GM21737 (cell line): ENCODE measurements around the gene TRAPPC3.

Experiments used
- ATAC-seq: cut with Tn5 transposase; IDR thresholded peaks from one replicate; pipeline ENCODE4 v1.9.1; 2021; ENCODE audit warnings: mild to moderate bottlenecking, moderate library complexity; ENCODE audit not compliant: unreplicated experiment

Gene TRAPPC3

GRCh38 chr1:36128126-36128904 lies 21.0 kb downstream of the TRAPPC3 start:
- ATAC-seq = no peak

DNA sequence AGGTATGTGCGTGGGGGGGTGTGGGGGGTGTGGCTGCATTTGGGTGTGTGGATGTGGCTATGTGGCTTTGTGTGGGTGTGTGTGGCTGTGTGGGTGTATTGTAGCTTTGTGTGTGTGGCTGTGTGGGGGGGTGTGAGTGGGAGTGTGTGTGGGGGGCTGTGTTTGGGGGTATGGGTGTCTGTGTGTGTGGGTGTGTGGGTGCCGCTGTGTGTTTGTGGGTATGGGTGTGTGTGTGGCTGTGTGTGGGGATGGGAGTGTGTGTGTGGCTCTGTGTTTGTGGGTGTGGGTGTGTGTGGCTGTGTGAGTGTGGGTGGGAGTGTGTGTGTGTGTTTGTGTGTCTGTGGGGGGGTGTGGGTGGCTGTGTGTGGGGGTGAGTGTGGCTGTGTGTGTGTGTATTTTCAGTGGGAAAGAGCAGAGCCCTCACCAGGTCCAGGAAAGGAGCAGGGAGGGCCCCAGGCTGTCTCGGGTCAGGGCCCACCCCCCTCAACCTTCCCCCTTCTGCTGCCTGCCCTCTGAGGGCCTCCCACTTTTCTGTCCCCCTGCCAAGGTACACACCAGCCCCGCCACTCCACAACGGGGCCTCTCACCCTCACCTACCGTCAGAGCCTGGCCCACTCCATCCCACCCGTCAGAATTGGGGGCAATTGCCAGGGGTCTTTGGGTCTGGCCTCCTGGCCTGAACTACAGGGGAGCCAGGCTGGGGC lies 22.3 kb downstream of the TRAPPC3 start:
- ATAC-seq = no peak

- no peak for ATAC-seq
These were observed 23.1 kb downstream of the TRAPPC3 start for GRCh38 chr1:36126005-36126716.

- ATAC-seq = no peak
These were observed 23.9 kb downstream of the TRAPPC3 start, which contains the start of gene COL8A2 for GRCh38 chr1:36125129-36125991. TSS of gene COL8A2 (minus strand) at chr1:36125222. CDS start at chr1:36100242, 24,980 bp downstream.

GRCh38 chr1:36124404-36125128 lies 24.7 kb downstream of the TRAPPC3 start:
- no peak for ATAC-seq

DNA sequence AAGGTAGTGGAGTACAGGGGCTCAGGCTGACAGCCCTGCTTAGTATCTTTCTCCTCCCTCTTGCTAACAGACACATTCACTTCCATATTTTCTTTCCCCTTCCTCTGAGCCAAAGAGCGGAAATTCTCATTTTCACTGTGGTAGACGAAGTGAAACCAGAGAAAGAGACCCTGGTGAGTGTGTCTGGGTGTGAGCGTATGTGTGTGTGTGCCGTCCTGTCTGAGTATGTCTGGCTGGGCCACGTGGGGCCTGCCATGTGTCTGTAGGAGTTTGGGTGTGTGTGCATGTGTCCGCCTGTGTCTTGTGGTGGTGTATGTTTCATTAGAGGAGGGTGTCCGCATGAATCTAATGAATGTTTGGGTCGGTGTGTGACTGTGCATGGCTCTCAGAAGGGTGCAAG lies 25.9 kb downstream of the TRAPPC3 start:
- ATAC-seq = no peak

DNA sequence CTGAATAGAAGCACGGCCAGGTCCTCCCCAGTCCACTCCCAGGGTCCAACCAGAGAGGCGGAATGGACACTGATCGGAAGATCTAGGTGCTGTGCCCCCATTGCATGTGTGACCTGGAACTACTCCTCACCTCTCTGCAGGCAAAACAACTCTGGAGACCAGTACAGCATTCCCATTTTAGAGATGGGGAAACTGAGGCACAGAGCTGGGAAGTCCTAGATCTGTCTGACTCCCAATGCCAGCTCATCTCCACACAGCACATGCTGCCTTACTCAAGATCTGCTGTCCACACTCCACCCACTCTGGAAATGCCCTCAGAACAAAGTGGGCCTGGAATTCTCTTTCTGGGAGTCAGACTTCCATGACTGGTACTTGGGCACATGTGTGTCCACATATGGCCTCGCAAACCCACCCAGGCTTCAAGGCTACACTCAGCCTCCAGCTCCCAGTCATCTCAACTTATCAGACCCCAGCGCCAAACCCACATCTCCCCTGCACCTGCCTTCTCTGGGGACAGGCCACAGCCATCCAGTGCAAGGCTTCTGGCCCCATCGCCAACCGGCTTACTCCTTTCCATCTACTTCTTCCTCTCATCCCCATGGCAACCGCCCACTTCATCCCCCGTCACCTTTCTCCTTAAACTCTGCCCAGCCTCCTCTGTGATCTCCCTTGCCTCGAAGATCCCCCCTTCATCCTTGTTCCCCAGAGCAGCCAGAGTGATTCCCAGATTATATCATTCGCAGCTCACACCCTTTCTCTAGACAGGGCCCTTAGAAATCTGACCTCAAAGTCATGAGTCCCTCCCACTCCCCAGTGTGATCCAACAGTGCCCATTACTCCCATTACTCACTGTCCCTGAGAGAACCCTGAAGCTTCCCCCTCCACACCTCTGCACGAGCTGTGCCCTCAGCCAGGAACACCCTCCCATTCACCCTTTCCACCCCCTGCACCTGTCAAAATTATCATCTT lies 26.9 kb downstream of the TRAPPC3 start:
- ATAC-seq = no peak

GRCh38 chr1:36119456-36119855 lies 29.8 kb downstream of the TRAPPC3 start:
- ATAC-seq = no peak

DNA sequence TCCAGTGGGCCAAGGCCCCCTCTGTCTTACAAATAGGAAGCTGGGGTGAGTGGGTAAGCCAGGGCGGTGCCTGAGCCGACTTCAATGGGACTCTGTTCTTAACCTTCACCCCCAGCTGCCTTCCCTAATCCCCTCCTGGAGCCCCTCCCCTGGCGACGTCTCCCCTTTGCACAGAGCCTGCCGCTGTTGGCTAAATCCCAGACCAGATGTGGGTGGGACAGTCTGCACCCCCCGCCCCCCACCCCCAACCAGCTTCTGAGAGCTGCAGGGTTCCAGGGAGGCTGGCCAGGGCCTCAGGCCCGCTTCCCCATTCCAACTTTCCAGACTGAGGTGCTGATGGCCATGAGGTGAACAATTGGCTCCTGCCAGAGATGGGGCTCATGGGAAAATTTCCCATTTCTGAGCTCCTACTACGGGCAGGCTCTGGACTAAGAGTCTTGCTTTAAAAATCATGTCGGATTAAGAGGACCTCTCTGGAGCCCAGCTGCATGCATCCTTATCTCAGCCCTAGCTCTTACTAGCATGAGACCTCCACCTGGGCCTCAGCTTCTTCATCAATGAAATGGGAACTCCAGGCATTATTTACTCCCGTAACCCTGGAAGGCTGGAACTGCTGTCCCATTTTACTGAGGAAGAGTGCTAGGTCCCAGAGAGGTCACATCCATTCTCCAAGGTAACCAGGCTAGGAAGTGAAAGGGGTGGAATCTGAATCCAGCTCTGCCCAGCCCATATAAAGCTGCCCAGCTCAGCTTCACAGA lies 30.7 kb downstream of the TRAPPC3 start:
- no peak for ATAC-seq

- no peak for ATAC-seq
These were observed 32.4 kb downstream of the TRAPPC3 start for GRCh38 chr1:36116901-36117300.

DNA sequence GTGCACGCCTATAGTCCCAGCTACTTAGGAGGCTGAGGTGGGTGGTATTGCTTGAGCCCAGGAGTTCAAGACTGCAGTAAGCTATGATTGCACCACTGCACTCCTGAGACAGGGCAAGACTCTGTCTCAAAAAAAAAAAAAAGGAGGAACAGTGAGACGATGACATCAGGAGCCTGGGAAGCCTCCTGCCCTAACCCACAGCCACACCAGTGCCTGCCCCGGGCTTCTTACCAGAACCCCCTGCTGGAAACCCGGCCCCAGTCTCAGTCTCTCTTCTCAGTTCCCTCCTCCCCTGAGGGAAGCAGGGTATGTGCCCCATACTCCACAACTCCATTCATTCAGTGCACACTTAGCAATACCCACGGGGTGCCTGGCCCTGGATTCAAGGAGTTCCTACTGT lies 33.4 kb downstream of the TRAPPC3 start:
- no peak for ATAC-seq

- ATAC-seq = no peak
These were observed 34.1 kb downstream of the TRAPPC3 start for GRCh38 chr1:36115200-36115669.

- ATAC-seq = no peak
These were observed 34.9 kb downstream of the TRAPPC3 start for GRCh38 chr1:36114371-36114770.

- no peak for ATAC-seq
These were observed 36.5 kb downstream of the TRAPPC3 start for GRCh38 chr1:36112823-36113222.

DNA sequence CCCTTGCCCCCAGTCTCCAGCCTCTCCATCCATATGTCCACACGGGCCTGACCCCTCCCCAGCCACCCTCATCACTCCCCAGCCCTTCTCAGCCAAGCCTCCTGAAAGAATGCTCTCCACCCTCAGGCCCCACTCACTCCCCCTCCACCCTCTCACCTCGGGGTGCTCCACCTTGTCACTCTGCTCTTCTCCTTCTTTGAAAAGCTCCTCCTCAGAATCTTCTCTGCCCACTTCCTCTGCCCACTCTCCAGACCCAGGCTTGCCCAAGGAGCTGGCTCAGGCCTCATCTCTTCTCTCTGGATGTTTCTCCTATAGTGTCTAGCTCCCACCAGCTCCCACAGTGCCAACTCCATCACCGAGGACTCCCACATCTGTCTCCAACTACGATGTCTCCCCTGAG lies 38.1 kb downstream of the TRAPPC3 start:
- no peak for ATAC-seq

DNA sequence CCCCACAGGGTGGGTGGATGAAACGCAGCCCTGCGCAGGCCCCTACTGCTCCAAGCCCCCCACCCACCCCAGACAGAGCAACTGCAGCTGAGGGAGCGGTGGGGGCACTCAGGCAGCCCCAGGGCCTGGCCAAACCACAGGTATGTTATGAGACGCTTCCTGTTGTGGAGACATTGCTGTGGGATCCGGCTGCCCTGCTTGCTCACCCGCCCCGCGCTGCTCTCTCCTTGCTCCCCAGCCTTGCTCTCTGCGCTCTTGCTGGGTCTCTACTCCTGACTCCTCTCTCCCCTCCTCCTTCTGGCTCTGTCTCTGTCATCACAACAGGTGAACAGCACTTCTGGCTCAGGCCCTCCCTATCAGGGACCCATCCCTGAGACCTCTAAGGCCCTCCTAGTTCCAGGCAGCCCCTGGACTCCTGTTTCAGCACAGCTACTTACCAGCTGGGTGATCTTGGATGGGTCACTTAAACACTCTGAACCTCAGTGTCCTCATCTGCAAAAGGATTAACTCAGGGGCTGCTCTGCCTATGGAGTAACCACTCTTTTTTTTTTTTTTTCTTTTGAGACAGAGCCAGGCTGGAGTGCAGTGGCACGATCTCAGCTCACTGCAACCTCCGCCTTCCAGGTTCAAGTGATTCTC lies 40.1 kb downstream of the TRAPPC3 start:
- no peak for ATAC-seq

DNA sequence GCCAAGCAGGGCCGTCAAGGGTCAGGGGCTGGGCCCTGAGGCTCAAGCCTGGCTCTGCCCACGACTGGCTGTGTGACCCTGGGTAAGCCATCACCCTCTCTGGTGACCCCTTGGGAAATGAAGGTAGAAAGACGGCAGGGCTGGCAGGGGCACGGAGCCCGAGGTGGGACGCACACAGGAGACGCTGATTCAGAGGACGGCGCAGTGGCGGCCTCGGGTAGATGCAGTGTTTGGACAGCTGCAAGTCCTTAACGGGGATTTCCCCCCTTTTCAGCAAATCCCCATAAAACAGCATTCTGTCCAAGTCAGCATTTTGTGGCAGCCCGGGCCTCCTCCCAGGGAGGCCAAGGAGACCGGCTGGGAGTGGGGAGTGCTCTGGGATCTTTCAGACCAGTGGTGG lies 41.0 kb downstream of the TRAPPC3 start:
- ATAC-seq = no peak

DNA sequence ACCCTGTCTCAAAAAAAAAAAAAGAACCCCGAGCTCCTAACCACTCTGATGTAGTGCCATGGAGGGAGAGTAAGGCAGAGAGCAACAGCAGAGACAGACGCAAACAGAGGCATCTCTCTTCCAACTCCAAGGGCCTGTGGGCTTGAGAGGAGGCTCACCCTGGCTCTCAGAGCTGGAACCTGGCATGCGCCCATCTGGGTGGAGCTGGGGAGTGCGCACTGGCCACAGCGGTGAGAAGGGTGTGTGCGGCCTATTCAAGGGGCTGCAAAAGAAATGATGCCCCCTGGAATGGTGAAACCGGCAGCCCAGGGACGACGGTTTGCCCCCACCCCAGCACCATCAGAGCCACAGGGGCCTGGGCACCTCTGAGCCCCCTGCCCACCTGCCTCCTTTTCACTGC lies 41.9 kb downstream of the TRAPPC3 start:
- ATAC-seq = no peak
